GM18499 (cell line): Measurements from ENCODE around the gene HOXA3.

Source experiments
- ATAC-seq: cut with Tn5 transposase; IDR thresholded peaks from one replicate; pipeline ENCODE4 v1.9.1; 2021; ENCODE audit warnings: moderate number of reproducible peaks; ENCODE audit not compliant: insufficient read depth, unreplicated experiment

The HOXA3 gene

GRCh38 chr7:27179503-27180430 lies 27.4 kb upstream of the HOXA3 start:
- ATAC-seq = no peak

- no peak for ATAC-seq
Observed at GRCh38 chr7:27179030-27179429, 26.6 kb upstream of the HOXA3 start.

- ATAC-seq = no peak
Observed at GRCh38 chr7:27178366-27178765, 26.0 kb upstream of the HOXA3 start.

GRCh38 chr7:27177795-27178320 lies 25.5 kb upstream of the HOXA3 start:
- no peak for ATAC-seq

- no peak for ATAC-seq
Observed at GRCh38 chr7:27176962-27177794, 24.8 kb upstream of the HOXA3 start.

GRCh38 chr7:27176524-27176845 lies 24.1 kb upstream of the HOXA3 start:
- no peak for ATAC-seq

- no peak for ATAC-seq
Observed at GRCh38 chr7:27175626-27176523, 23.5 kb upstream of the HOXA3 start.

GRCh38 chr7:27174874-27175625 lies 22.7 kb upstream of the HOXA3 start:
- no peak for ATAC-seq

- ATAC-seq = no peak
Observed at GRCh38 chr7:27173956-27174873, 21.8 kb upstream of the HOXA3 start, which contains the start of gene HOXA10. TSS of gene HOXA10 (minus strand) at chr7:27174320. CDS start at chr7:27174306, 14 bp downstream.

GRCh38 chr7:27173511-27173955 lies 21.1 kb upstream of the HOXA3 start:
- no peak for ATAC-seq

- no peak for ATAC-seq
Observed at GRCh38 chr7:27172823-27173510, 20.6 kb upstream of the HOXA3 start.

GRCh38 chr7:27172315-27172774 lies 20.0 kb upstream of the HOXA3 start:
- no peak for ATAC-seq

GRCh38 chr7:27171637-27172314 lies 19.4 kb upstream of the HOXA3 start:
- no peak for ATAC-seq

GRCh38 chr7:27171325-27171636 lies 18.9 kb upstream of the HOXA3 start:
- ATAC-seq = no peak

GRCh38 chr7:27170426-27171324 lies 18.3 kb upstream of the HOXA3 start:
- ATAC-seq = no peak
